GM12872 (cell line): ENCODE data around the gene DDX10.

Source experiments
- CTCF ChIP-seq: IDR thresholded peaks from 3 replicates; pipeline ENCODE4 v1.5.1; 2011; ENCODE audit warnings: low read depth, mild to moderate bottlenecking, low read length, moderate library complexity; ENCODE audit not compliant: insufficient read depth

Gene DDX10

GRCh38 chr11:108703916-108704315 lies 39.0 kb downstream of the DDX10 start:
- TF ChIP-seq CTCF, result no peak

GRCh38 chr11:108705061-108705460 lies 40.2 kb downstream of the DDX10 start:
- TF ChIP-seq CTCF, result no peak

GRCh38 chr11:108708173-108708572 lies 43.3 kb downstream of the DDX10 start:
- no peak for TF ChIP-seq CTCF

- no peak for TF ChIP-seq CTCF
Observed at GRCh38 chr11:108709741-108710140, 44.9 kb downstream of the DDX10 start.

- no peak for TF ChIP-seq CTCF
Observed at GRCh38 chr11:108713076-108713790, 48.4 kb downstream of the DDX10 start.

GRCh38 chr11:108715239-108715638 lies 50.4 kb downstream of the DDX10 start:
- no peak for TF ChIP-seq CTCF

- TF ChIP-seq CTCF, result no peak
Observed at GRCh38 chr11:108718466-108718865, 53.6 kb downstream of the DDX10 start.
